Stimulated activated CD4-positive, alpha-beta T cell treated with anti-CD3 and anti-CD28 coated beads, Interleukin-15, amount 100 ng/mL, for 1 hour (primary cell): ENCODE results near the gene SEC23A.
"Not testable (repeated sequence)": the region's sequence is repeated elsewhere in the genome, so short reads cannot be mapped to it uniquely, and the experiment has no call there.

Experiments
- DNase-seq, 2 donors: peaks; one replicate each; pipeline ENCODE4 v3.0.0-alpha.2; 2020; ENCODE audit warnings: low read depth in 1 of 2, low spot score in 1 of 2

The SEC23A gene

GRCh38 chr14:39094515-39094914 is 8.5 kb downstream of the SEC23A start:
- no peak for DNase-seq

- no peak for DNase-seq
Observed at GRCh38 chr14:39091716-39092115, 11.3 kb downstream of the SEC23A start.

GRCh38 chr14:39090548-39091111 is 12.4 kb downstream of the SEC23A start:
- no peak for DNase-seq

- DNase-seq: no peak
Observed at GRCh38 chr14:39087493-39087892, 15.5 kb downstream of the SEC23A start.

- DNase-seq: no peak
Observed at GRCh38 chr14:39085933-39086332, 17.1 kb downstream of the SEC23A start.

- DNase-seq: no peak
Observed at GRCh38 chr14:39083127-39083526, 19.9 kb downstream of the SEC23A start.

GRCh38 chr14:39080886-39081285 is 22.1 kb downstream of the SEC23A start:
- DNase-seq: no peak

GRCh38 chr14:39071096-39071495 is 31.9 kb downstream of the SEC23A start:
- DNase-seq: no peak

- DNase-seq: no peak
Observed at GRCh38 chr14:39069923-39070322, 33.1 kb downstream of the SEC23A start.

GRCh38 chr14:39069169-39069805 is 33.7 kb downstream of the SEC23A start:
- not testable (repeated sequence) for DNase-seq

- DNase-seq: no peak
Observed at GRCh38 chr14:39060818-39061437, 42.1 kb downstream of the SEC23A start.

- no peak for DNase-seq
Observed at GRCh38 chr14:39055786-39056474, 47.1 kb downstream of the SEC23A start.

- DNase-seq: not testable (repeated sequence)
Observed at GRCh38 chr14:39052869-39053454, 50.1 kb downstream of the SEC23A start.

- DNase-seq: no peak
Observed at GRCh38 chr14:39050389-39050788, 52.6 kb downstream of the SEC23A start.

GRCh38 chr14:39045889-39046288 is 57.1 kb downstream of the SEC23A start:
- DNase-seq: not testable (repeated sequence)

GRCh38 chr14:39043352-39043943 is 59.6 kb downstream of the SEC23A start:
- DNase-seq: no peak

GRCh38 chr14:39040529-39040928 is 62.5 kb downstream of the SEC23A start:
- no peak for DNase-seq

GRCh38 chr14:39038542-39038941 is 64.5 kb downstream of the SEC23A start:
- no peak for DNase-seq

GRCh38 chr14:39036760-39037159 is 66.3 kb downstream of the SEC23A start:
- no peak for DNase-seq

- no peak for DNase-seq
Observed at GRCh38 chr14:39035336-39035735, 67.7 kb downstream of the SEC23A start.
